ENCODE results near the gene SCART1.
"Not testable (repeated sequence)": the region's sequence is repeated elsewhere in the genome, so short reads cannot be mapped to it uniquely, and the experiment has no call there.

The SCART1 gene

DNA sequence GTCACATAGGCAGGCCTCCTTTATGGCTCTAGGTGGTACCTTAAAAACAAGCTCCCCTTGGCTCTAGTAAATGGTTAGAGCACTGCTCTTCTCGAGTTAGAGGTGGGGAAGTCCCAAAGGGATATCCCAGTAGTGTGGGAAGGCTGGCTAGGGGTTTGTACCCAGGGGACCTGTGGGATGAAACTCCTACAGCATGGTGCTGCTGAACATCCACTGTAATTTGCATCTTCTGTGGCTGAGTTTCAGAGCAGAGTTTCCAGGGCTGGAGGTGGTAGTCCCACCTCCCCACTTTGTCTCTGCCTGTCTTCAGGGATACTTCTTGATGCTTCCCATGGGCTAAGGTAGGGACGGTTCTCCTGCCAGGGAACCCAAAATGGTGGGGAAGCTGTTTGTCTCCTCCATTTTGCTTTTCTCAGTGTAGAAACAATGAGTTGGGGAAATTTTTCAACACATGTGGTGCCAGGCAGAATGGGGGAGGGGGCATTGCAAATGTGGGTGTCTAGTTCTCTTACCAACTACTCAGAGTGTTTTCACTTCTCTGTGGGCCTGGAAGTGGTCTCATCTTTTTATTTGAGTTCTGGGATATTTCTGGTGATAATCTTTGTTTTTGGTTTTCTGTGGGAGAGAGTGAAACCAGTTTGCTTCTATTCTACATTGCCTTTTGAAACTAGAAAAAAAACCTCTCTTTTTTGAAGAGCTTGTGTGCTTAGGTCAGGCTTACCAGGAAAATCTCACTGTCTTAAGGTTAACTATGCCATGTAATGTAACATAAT, 36.3 kb downstream of the SCART1 start:
- no peak overlapping the region for H3K4me3 ChIP-seq (replicated peaks; ENCODE audit: low read depth, low read length)
- no peak for DNase-seq (ENCODE audit: extremely low read depth, low read depth)
- TF ChIP-seq, protein P1, sequence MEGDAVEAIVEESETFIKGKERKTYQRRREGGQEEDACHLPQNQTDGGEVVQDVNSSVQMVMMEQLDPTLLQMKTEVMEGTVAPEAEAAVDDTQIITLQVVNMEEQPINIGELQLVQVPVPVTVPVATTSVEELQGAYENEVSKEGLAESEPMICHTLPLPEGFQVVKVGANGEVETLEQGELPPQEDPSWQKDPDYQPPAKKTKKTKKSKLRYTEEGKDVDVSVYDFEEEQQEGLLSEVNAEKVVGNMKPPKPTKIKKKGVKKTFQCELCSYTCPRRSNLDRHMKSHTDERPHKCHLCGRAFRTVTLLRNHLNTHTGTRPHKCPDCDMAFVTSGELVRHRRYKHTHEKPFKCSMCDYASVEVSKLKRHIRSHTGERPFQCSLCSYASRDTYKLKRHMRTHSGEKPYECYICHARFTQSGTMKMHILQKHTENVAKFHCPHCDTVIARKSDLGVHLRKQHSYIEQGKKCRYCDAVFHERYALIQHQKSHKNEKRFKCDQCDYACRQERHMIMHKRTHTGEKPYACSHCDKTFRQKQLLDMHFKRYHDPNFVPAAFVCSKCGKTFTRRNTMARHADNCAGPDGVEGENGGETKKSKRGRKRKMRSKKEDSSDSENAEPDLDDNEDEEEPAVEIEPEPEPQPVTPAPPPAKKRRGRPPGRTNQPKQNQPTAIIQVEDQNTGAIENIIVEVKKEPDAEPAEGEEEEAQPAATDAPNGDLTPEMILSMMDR (IDR thresholded peaks at IDR 0.05; ENCODE audit: low read depth, low read length, missing control alignments): no peak

DNA sequence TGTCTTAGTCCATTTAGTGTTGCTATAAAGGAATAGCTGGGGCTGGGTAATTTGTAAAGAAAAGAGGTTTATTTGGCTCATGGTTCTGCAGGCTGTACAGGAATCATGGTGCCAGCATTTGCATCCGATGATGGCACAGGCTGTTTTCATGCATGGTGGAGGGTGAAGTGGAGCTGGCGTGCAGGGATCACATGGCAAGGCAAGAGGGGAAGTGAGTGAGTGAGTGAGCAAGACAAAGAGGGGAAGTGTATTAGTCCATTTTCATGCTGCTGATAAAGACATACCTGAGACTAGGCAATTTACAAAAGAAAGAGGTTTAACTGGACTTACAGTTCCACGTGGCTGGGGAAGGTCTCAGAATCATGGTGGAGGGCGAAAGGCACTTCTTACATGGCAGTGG, 39.8 kb downstream of the SCART1 start:
- not testable (repeated sequence) for H3K4me3 ChIP-seq (replicated peaks; ENCODE audit: low read depth, low read length); DNase-seq (ENCODE audit: extremely low read depth, low read depth)

DNA sequence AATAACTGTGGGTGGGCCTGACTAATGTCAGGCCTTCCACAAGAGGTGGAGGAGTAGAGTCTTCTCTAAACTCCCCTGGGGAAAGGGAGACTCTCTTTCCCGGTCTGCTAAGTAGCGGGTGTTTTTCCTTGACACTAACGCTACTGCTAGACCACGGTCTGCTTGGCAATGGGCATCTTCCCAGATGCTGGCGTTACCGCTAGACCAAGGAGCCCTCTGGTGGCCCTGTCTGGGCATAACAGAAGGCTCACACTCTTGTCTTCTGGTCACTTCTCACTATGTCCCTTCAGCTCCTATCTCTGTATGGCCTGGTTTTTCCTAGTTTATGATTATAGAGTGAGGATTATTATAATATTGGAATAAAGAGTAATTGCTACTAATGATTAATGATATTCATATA, 43.6 kb downstream of the SCART1 start:
- H3K4me3 ChIP-seq (replicated peaks; ENCODE audit: low read depth, low read length); DNase-seq (ENCODE audit: extremely low read depth, low read depth): not testable (repeated sequence)
- TF ChIP-seq, protein P1 (IDR thresholded peaks at IDR 0.05; ENCODE audit: low read depth, low read length, missing control alignments): peak; percentile 48

DNA sequence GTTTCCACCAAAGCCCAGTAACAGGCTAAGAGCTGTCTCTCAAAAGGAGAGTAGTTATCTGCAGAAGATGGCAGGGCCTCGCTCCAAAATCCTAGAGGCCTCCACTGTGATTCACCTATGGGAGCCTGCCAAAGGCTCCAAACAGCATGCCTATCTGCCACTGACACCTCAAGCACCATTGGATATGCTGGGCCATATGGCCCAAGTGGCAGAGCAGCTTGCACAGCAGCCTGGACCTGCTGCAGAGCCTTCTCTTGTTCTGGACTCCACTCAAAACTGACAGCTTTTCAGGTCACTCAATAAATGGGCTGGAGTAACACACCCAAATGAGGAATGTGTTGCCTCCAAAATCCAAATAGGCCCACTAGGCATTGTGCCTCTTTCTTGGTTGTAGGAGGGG, 45.4 kb downstream of the SCART1 start:
- not testable (repeated sequence) for H3K4me3 ChIP-seq (replicated peaks; ENCODE audit: low read depth, low read length); DNase-seq (ENCODE audit: extremely low read depth, low read depth)

DNA sequence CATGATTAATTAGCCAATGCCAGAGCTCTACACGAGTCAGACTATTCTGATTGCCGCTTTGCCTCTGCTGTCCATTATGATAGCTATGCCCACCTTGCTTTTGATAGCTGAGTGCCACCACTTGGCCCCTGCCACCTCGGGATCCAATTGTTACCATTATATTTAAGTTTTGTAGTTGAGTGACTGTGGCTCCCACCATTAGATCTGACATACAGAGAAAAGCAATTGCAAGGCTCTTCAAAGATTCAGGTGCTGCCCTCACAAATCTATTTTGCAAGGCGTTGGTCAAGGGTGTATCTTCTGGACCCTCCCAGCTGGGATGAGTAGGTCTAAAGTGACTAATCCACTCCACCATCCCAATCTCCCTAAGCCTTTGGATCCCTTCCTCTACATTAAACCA, 47.2 kb downstream of the SCART1 start:
- not testable (repeated sequence) for DNase-seq (ENCODE audit: extremely low read depth, low read depth); H3K4me3 ChIP-seq (replicated peaks; ENCODE audit: low read depth, low read length)

DNA sequence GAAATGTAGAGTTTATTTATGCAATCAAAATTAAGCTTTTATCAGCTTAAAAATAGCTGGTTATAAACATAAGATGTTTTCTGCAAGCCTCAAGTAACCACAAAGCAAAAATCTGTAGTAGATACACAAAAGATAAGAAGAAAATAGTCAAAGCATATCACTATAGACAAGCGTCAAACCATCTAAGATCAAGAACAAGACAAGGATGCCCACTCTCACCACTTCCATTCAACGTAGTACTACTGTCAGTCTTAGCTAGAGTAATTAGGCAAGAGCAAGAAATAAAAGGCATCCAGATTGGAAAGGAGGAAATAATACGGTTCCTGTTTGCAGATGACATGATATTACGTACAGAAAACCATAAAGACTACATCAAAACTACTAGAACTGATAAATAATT, 56.0 kb downstream of the SCART1 start:
- H3K4me3 ChIP-seq (replicated peaks; ENCODE audit: low read depth, low read length): no peak overlapping the region
- TF ChIP-seq, protein P1 (IDR thresholded peaks at IDR 0.05; ENCODE audit: low read depth, low read length, missing control alignments): no peak
- DNase-seq (ENCODE audit: extremely low read depth, low read depth): no peak

DNA sequence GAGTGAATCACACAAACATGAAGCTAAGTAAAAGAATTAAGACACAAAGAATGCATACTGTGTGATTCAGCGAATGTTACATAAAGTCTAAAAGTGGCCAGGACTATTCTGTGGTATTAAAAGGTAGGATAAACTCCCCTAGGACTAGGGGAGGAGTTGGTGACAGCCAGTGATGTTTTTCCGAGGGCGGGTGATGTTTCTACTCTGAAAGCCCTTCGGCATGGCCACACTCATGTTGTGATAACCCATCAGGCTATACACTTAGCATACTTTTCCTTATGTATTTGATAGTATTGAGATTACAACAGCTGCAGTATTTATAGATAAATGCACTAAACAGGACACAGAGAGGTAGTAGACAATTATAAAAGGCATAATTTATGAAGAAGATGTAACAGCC, 57.7 kb downstream of the SCART1 start:
- DNase-seq (ENCODE audit: extremely low read depth, low read depth): no peak
- H3K4me3 ChIP-seq (replicated peaks; ENCODE audit: low read depth, low read length): no peak overlapping the region
- TF ChIP-seq, protein P1 (IDR thresholded peaks at IDR 0.05; ENCODE audit: low read depth, low read length, missing control alignments): no peak

DNA sequence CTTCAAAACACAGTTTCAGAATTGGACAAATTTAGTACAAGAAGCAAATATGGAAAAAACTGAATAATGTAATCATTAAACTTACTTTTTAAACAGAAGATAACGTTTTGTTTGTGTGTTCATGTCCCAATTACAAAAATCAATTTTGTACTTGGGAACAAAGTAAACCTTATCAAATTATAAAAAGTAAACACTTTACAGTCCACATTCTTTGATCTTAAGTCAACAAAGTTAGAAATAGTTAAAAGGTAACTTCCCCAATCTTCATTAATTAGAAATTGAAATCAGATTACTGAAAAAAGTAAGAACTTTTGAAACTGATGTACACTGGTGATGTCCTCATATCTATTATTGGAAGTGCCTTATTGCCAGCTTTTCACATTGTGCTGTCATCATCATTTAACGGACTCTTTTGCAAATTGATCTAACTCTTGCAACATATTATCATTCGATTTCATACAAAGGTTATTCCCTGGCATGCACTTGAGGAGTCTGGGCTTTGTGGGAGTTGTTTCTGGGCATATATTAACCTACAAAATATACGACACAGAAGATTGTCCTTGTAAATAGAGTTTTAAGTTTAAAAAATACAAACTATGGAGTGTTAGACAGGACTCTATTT, 58.3 kb downstream of the SCART1 start:
- H3K4me3 ChIP-seq (replicated peaks; ENCODE audit: low read depth, low read length): no peak overlapping the region
- no peak for DNase-seq (ENCODE audit: extremely low read depth, low read depth)
- TF ChIP-seq, protein P1 (IDR thresholded peaks at IDR 0.05; ENCODE audit: low read depth, low read length, missing control alignments): no peak

All from HFF-Myc (cell line).